DND-41 (cell line): ENCODE data around the gene CHI3L2.

Experiments used
- CTCF ChIP-seq: IDR thresholded peaks from 2 replicates; pipeline ENCODE4 v1.5.1; 2012; ENCODE audit warnings: borderline replicate concordance, low read length, moderate library complexity, mild to moderate bottlenecking; ENCODE audit not compliant: poor library complexity, severe bottlenecking; ENCODE audit errors: extremely low read depth
- EZH2 ChIP-seq: IDR thresholded peaks from 3 replicates; pipeline ENCODE4 v1.6.1; 2012; ENCODE audit warnings: borderline replicate concordance, low read depth, mild to moderate bottlenecking, moderate library complexity, low read length, inconsistent platforms; ENCODE audit not compliant: severe bottlenecking

- TF ChIP-seq CTCF (no peak), EZH2 (no peak)
Observed at GRCh38 chr1:111236379-111236778, 8.9 kb downstream of the CHI3L2 start.
